Right atrium auricular region (tissue), 2 donors: ENCODE measurements around the gene OAS1. TPM values are rescaled to one million over a fixed set of nuclear protein-coding genes. Genes with fewer than 3 reads are reported as not detected.

Source experiments
- DNase-seq: peaks from one replicate; pipeline ENCODE4 v3.0.0-alpha.2; 2019; ENCODE audit warnings: low spot score
- H3K27ac ChIP-seq, 2 donors: fragments of 200-600 bp; sonication (generic); 1 replicate in 1 of 2; 2 replicates in 1 of 2; pipeline ENCODE4 v1.5.1; 2016 to 2019
- H3K27me3 ChIP-seq, 2 donors: fragments of 200-600 bp; sonication (generic); one replicate each; pipeline versions ENCODE4 v1.5.1 to v1.6.0; 2017 to 2019
- H3K36me3 ChIP-seq: fragments of 200-600 bp; sonication (generic); one replicate; pipeline ENCODE4 v1.5.1; 2016
- H3K4me1 ChIP-seq, 2 donors: fragments of 200-600 bp; sonication (generic); one replicate each; pipeline versions ENCODE4 v1.5.1 to v1.6.0; 2017 to 2019
- H3K4me3 ChIP-seq, 2 donors: fragments of 200-600 bp; sonication (generic); 1 replicate in 1 of 2; 2 replicates in 1 of 2; pipeline ENCODE4 v1.5.1; 2017 to 2019; ENCODE audit warnings: mild to moderate bottlenecking in 1 of 2, moderate library complexity in 1 of 2
- H3K9me3 ChIP-seq, 2 donors: fragments of 200-600 bp; sonication (generic); one replicate each; pipeline ENCODE4 v1.5.1; 2019
- total RNA-seq, 2 donors: library from RNA; depleted of rRNA; stranded (reverse); fragments of >200 nt; gene quantifications; one replicate each; pipeline ENCODE4 v1.1.0, GENCODE V29; 2016
- TF ChIP-seq, protein P1 (sequence below), 2 donors: fragments of 200-600 bp; sonication (generic); IDR thresholded peaks; one replicate each; pipeline ENCODE4 v1.5.1; 2019; ENCODE audit warnings: antibody characterized with exemption in 2 of 2

The OAS1 gene
- total RNA-seq, 2 donors from 2014 or later, result 4.0 to 8.4 TPM

DNA sequence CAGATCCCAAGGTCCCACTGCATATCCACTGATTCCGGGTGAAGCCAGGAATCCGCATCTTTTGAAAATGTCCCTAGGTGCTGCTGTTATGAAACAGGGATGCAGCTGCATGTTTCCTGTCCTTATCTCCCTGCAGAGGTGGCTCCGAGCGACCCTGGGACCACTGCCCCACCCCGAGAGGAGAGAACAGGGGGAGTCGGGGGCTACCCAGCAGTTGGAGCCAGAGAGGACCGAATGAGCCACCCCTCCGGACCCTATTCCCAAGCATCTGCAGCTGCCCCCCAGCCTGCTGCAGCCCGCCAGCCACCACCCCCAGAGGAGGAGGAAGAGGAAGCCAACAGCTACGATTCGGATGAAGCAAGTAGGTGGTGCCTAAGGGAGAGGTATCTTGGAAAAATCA lies 30.3 kb upstream of the OAS1 start:
- TF ChIP-seq, protein P1, sequence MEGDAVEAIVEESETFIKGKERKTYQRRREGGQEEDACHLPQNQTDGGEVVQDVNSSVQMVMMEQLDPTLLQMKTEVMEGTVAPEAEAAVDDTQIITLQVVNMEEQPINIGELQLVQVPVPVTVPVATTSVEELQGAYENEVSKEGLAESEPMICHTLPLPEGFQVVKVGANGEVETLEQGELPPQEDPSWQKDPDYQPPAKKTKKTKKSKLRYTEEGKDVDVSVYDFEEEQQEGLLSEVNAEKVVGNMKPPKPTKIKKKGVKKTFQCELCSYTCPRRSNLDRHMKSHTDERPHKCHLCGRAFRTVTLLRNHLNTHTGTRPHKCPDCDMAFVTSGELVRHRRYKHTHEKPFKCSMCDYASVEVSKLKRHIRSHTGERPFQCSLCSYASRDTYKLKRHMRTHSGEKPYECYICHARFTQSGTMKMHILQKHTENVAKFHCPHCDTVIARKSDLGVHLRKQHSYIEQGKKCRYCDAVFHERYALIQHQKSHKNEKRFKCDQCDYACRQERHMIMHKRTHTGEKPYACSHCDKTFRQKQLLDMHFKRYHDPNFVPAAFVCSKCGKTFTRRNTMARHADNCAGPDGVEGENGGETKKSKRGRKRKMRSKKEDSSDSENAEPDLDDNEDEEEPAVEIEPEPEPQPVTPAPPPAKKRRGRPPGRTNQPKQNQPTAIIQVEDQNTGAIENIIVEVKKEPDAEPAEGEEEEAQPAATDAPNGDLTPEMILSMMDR (IDR thresholded peaks at IDR 0.05), result no peak
- Histone ChIP-seq H3K27me3 (no peaks in the 10 kb centered on the region), H3K27ac (no peak overlapping the region), H3K4me3 (no peak overlapping the region), H3K4me1 (no peaks in the 10 kb centered on the region), H3K36me3 (no peaks in the 10 kb centered on the region), H3K9me3 (no peaks in the 10 kb centered on the region)
- no peak for DNase-seq

DNA sequence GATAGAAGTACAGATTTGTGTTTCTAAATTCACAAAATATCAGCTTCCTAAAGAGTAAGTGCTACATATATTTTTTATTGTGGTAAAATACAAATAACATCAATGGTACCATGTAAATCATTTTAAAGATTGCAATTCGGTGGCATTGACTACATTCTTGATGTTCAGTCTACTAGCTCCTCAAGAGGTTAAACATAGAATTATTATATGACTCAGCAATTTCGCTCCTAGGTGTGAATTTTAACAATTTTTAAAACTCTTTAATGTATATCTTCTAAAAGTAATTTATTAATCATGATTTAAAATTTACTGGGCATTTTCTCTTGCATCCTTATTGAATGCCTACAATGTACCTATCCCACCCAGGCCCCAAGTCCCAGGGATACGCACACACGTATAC lies 29.8 kb upstream of the OAS1 start:
- Histone ChIP-seq H3K36me3 (no peaks in the 10 kb centered on the region), H3K9me3 (no peaks in the 10 kb centered on the region), H3K27ac (no peak overlapping the region), H3K4me3 (no peak overlapping the region), H3K4me1 (no peaks in the 10 kb centered on the region), H3K27me3 (no peaks in the 10 kb centered on the region)
- no peak for DNase-seq
- TF ChIP-seq, protein P1 (IDR thresholded peaks at IDR 0.05), result no peak

DNA sequence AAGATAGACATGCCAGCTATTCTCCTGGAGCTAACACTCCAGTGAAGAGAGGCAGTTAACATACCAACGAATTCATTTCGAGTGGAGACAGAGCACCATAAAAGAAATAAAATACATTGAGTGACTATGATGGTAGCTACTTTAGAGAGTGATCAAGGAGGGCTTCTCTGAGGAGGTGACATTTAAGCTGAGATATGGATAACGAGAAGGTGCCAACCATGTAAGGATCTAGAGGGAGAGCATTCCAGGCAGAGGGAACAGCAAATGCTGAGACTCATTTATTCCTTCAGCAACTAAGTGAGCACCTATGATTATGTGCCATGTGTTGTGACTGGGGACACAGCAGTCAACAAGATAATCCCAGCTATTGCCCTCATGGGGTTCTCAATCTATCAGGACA lies 28.3 kb upstream of the OAS1 start:
- Histone ChIP-seq H3K27me3 (no peaks in the 10 kb centered on the region), H3K4me1 (no peaks in the 10 kb centered on the region), H3K4me3 (no peak overlapping the region), H3K9me3 (no peaks in the 10 kb centered on the region), H3K27ac (no peak overlapping the region), H3K36me3 (no peaks in the 10 kb centered on the region)
- no peak for DNase-seq
- TF ChIP-seq, protein P1 (IDR thresholded peaks at IDR 0.05), result no peak

GRCh38 chr12:112879191-112879705 lies 27.5 kb upstream of the OAS1 start:
- H3K4me3 ChIP-seq, result no peak overlapping the region
- H3K9me3 ChIP-seq, result no peaks in the 10 kb centered on the region
- DNase-seq, result no peak
- TF ChIP-seq, protein P1 (IDR thresholded peaks at IDR 0.05), result no peak
- no peaks in the 10 kb centered on the region for H3K27me3 ChIP-seq
- no peak overlapping the region for H3K27ac ChIP-seq
- H3K36me3 ChIP-seq, result no peaks in the 10 kb centered on the region
- H3K4me1 ChIP-seq, result no peaks in the 10 kb centered on the region

- no peaks in the 10 kb centered on the region for H3K4me1 ChIP-seq
- TF ChIP-seq, protein P1 (IDR thresholded peaks at IDR 0.05), result no peak
- no peak overlapping the region for H3K4me3 ChIP-seq
- no peak for DNase-seq
- H3K36me3 ChIP-seq, result no peaks in the 10 kb centered on the region
- no peak overlapping the region for H3K27ac ChIP-seq
- peaks cover 0 to 7% of the 10 kb centered on the region in 2 donors for H3K9me3 ChIP-seq
- no peaks in the 10 kb centered on the region for H3K27me3 ChIP-seq
These were observed 25.2 kb upstream of the OAS1 start for GRCh38 chr12:112881602-112882001.

GRCh38 chr12:112885236-112885635 lies 21.5 kb upstream of the OAS1 start:
- Histone ChIP-seq H3K9me3 (peaks cover 0 to 11% of the 10 kb centered on the region in 2 donors), H3K4me3 (no peak overlapping the region), H3K27me3 (no peaks in the 10 kb centered on the region), H3K27ac (no peak overlapping the region), H3K36me3 (no peaks in the 10 kb centered on the region), H3K4me1 (no peaks in the 10 kb centered on the region)
- DNase-seq, result no peak
- TF ChIP-seq, protein P1 (IDR thresholded peaks at IDR 0.05), result no peak
